ENCODE results near the gene RHOV. TPM values are rescaled to one million over a fixed set of nuclear protein-coding genes. Genes with fewer than 3 reads are reported as not detected.
A peak's percentile ranks its signal among the peaks of the same experiment; 100 is the strongest.

The RHOV gene
- total RNA-seq, 6 experiments from 2014 or later, result not detected

DNA sequence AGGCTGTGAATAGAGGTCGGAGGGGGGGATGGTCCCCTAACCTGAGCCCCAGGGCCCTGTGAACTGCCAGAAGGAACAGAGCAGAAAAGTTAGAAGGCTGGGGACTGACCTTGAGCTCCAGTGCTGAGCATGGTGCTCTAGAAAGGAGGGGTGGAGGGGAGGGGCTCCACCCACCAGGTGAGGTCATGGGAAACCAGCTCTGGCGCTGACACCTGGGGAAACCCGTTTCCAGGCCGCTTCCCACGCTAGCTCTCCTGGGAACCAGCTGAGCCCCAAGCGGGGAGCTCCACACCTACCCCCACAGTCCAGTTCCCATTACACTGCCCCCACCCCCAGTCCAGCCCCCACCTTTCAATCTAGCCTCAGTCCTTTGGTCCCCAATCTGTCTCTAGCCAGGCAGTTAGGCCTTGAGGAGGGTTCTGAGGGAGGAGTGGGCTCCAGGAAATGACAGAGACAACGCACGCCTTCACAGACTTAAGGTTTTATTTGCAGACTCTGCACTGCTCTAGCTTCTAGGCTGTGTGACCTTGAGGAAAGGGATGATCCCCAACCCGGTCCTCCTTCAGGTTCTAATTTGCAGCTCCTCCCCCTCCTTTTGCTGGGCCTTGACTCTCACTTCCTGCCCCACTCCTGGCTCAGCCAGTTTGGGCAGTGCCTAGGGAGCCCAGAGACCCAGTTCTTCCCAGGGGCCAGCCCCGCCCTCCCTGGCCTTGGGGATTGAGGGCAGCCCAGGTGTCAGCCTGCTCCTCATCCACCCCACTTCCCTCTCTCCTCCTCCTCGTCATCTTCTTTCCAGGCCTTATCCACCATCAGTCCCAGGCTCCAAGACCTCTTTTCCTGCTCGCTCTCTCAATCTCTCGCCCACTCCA, 2.1 kb downstream of the RHOV start:
- H3K27ac ChIP-seq, result no peak overlapping the region
- TF ChIP-seq POLR2A (IDR thresholded peaks at IDR 0.05), result no peak
- TF ChIP-seq, protein P1, sequence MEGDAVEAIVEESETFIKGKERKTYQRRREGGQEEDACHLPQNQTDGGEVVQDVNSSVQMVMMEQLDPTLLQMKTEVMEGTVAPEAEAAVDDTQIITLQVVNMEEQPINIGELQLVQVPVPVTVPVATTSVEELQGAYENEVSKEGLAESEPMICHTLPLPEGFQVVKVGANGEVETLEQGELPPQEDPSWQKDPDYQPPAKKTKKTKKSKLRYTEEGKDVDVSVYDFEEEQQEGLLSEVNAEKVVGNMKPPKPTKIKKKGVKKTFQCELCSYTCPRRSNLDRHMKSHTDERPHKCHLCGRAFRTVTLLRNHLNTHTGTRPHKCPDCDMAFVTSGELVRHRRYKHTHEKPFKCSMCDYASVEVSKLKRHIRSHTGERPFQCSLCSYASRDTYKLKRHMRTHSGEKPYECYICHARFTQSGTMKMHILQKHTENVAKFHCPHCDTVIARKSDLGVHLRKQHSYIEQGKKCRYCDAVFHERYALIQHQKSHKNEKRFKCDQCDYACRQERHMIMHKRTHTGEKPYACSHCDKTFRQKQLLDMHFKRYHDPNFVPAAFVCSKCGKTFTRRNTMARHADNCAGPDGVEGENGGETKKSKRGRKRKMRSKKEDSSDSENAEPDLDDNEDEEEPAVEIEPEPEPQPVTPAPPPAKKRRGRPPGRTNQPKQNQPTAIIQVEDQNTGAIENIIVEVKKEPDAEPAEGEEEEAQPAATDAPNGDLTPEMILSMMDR (IDR thresholded peaks at IDR 0.05), result no peak
- ATAC-seq (peak in 2 of 4 donors; percentile 17 to 25), DNase-seq (peak in 1 of 3 donors; percentile 39)
- intact Hi-C loops (cut with DNase I), result no loop called here
- no peaks in the 10 kb centered on the region for H3K9me3 ChIP-seq
- H3K27me3 ChIP-seq, result no peaks in the 10 kb centered on the region
- peaks cover 0 to 12% (median 0%) of the 10 kb centered on the region in 4 donors for H3K4me1 ChIP-seq
- WGBS (ENCODE audit: insufficient coverage, low coverage, low lambda C conversion rate, missing lambda C conversion rate), result 86% methylated on average over 8 of the region's 13 CpGs
- no peak overlapping the region for H3K4me3 ChIP-seq
- H3K36me3 ChIP-seq, result no peaks in the 10 kb centered on the region

- ATAC-seq (no peak), DNase-seq (peak in 1 of 3 donors; percentile 14)
- Histone ChIP-seq H3K27ac (no peak overlapping the region), H3K9me3 (no peaks in the 10 kb centered on the region), H3K4me1 (peaks cover 0 to 12% (median 0%) of the 10 kb centered on the region in 4 donors), H3K27me3 (no peaks in the 10 kb centered on the region), H3K4me3 (no peak overlapping the region), H3K36me3 (no peaks in the 10 kb centered on the region)
- no CpG with 5 or more reads among the region's 1 CpG for WGBS (ENCODE audit: insufficient coverage, low coverage, low lambda C conversion rate, missing lambda C conversion rate)
- TF ChIP-seq POLR2A (IDR thresholded peaks at IDR 0.05), result no peak
- TF ChIP-seq, protein P1 (IDR thresholded peaks at IDR 0.05), result no peak
- intact Hi-C loops (cut with DNase I), result no loop called here
Observed at GRCh38 chr15:40870716-40871115, 3.3 kb downstream of the RHOV start.

GRCh38 chr15:40869686-40870085, 4.3 kb downstream of the RHOV start:
- ATAC-seq (no peak), DNase-seq (peak in 1 of 3 donors; percentile 13)
- no peak overlapping the region for H3K27ac ChIP-seq
- no peaks in the 10 kb centered on the region for H3K27me3 ChIP-seq
- WGBS (ENCODE audit: insufficient coverage, low coverage, low lambda C conversion rate, missing lambda C conversion rate), result 56% methylated on average over 3 of the region's 5 CpGs
- H3K4me3 ChIP-seq, result no peak overlapping the region
- TF ChIP-seq, protein P1 (IDR thresholded peaks at IDR 0.05), result no peak
- no peak for TF ChIP-seq POLR2A (IDR thresholded peaks at IDR 0.05)
- H3K9me3 ChIP-seq, result no peaks in the 10 kb centered on the region
- no peaks in the 10 kb centered on the region for H3K36me3 ChIP-seq
- intact Hi-C loops (cut with DNase I), result no loop called here
- H3K4me1 ChIP-seq, result peaks cover 0 to 12% (median 0%) of the 10 kb centered on the region in 4 donors

DNA sequence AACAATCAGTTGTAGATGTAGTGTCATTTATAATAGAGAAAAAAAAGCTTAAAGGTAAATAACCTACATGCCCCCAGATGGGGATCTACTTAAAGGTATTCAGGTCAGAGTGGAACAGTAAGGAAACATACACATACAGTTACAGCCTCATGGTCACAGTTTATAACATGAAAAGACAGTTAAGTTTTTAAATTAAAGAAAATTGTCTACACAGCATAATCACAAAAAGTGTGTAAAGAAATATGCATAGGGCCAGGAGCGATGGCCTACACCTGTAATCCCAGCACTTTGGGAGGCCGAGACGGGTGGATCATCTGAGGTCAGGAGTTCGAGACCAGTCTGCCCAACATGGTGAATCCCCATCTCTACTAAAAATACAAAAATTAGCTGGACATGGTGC, 6.8 kb downstream of the RHOV start:
- no peak overlapping the region for H3K27ac ChIP-seq
- no peaks in the 10 kb centered on the region for H3K27me3 ChIP-seq
- H3K4me1 ChIP-seq, result no peaks in the 10 kb centered on the region
- WGBS (ENCODE audit: insufficient coverage, low coverage, low lambda C conversion rate, missing lambda C conversion rate), result 86% methylated on average over 4 of the region's 4 CpGs
- intact Hi-C loops (cut with DNase I), result no loop called here
- H3K9me3 ChIP-seq, result no peaks in the 10 kb centered on the region
- ATAC-seq (no peak), DNase-seq (peak in 1 of 3 donors; percentile 3)
- H3K36me3 ChIP-seq, result no peaks in the 10 kb centered on the region
- TF ChIP-seq POLR2A (IDR thresholded peaks at IDR 0.05), result no peak
- TF ChIP-seq, protein P1 (IDR thresholded peaks at IDR 0.05), result no peak
- no peak overlapping the region for H3K4me3 ChIP-seq
